Left hindlimb (tissue), 1 donor: Measurements from ENCODE around the gene NXPH2.

Experiments
- DNase-seq: peaks from one replicate; pipeline ENCODE4 v3.0.0-alpha.2; 2018

NXPH2 gene

DNA sequence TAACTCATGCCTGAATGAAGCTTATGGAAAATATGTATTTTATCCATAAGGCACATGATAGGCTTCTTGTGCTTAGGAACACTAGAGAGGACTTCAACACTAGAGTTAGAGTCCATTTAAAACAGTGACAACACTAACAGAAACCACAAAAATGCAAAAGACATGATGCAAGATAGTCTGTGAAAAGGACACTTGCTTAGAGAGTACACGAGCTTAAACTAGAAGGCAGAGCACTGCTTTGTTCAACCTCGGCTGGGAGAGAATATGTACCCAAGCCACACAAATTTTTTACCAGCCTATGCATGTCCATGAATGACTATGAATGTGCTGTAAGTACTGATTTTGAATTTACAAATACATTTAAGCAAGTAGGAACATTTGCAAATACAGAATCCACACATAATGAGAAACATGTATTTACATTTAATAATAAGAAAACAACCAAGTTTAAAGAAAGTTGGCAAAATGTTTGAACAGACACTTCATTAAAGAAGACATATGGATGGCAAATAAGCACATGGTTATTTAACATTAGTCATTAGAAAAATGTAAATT, 148.0 kb downstream of the NXPH2 start:
- DNase-seq: no peak

GRCh38 chr2:138630164-138630563, 150.0 kb downstream of the NXPH2 start:
- DNase-seq: no peak

DNA sequence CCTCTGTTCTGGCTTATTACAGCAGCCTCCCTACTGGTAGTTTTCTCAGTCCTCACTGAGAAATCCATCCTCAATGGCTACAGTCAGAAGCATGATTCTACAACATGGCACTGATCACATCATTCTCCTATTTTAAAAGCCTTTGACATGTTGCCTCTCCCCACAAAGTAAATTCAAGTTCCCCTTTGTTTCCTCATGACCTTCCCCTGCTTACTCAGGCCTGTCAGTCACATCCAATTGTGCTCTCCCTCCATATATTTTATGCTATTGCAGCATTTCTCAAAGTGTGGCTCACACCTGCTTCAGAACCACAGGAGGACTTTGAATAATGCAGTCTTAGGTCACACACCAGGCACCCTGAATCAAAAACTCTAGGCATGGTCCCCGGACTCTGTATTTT, 154.0 kb downstream of the NXPH2 start:
- no peak for DNase-seq

DNA sequence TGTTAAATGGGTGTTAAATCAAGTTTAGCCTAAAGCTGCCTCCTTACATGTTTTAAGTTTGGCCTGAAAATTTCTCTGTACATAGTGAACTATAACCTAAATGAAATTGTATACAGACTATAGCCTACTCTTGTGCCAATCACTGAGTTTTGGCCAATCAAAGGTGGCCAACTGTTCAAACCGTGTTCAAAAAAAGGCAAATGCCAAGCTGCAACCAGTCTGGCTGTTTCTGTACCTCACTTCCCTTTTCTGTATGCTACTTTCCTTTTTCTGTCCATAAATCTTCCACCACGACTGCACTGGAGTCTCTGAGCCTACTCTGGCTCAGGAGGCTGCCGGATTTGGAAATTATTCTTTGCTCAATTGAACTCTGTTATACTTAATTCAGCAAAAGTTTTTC, 157.6 kb downstream of the NXPH2 start:
- DNase-seq: no peak

- DNase-seq: no peak
Observed at GRCh38 chr2:138621139-138621538, 159.1 kb downstream of the NXPH2 start.

GRCh38 chr2:138620431-138620830, 159.8 kb downstream of the NXPH2 start:
- no peak for DNase-seq
